ENCODE results near the gene TPRX1. TPM values are rescaled to one million over a fixed set of nuclear protein-coding genes. Genes with fewer than 3 reads are reported as not detected.
A peak's percentile ranks its signal among the peaks of the same experiment; 100 is the strongest.

The TPRX1 gene
- total RNA-seq, 2 donors from 2014 or later, result not detected

DNA sequence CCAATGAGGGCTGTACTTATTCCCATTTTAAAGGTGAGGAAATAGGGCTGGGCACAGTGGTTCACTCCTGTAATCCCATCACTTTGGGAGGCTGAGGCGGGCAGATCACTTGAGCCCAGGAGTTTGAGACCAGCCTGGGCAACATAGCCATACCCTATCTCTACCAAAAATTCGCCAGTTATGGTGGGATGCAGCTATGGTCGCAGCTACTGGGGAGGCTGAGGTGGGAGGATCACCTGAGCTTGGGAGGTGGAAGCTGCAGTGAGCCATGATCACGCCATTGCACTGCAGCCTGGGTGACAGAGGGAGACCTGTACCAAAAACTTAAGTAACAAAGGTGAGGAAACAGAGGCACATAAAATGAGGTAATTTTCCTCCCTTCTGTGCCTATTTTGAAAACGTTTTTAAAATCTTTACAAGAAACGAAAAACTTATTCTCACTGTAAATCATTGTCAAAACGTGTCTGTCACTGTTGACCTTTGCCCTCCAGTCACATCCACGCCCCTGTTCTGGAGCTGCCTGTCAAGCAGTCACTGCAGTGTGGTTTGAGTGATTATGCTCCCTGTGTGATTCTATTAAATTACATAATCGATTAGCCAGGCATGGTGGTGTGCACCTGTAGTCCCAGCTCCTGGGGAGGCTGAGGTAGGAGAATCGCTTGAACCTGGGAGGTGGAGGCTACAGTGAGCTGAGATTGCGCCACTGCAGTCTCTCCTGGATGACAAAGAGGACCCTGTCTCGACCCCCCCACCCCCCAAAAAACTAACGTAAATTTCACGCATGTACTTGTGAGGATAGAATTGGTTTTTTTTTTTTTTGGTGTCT lies 46.5 kb downstream of the TPRX1 start:
- no peak for ATAC-seq
- Mint-ChIP-seq H3K4me3 (peak overlapping the region; percentile 10), H3K27me3 (no peaks in the 10 kb centered on the region), H3K27ac (peak overlapping the region; percentile 80), H3K4me1 (peaks cover 7% of the 10 kb centered on the region), H3K36me3 (ENCODE audit: low read depth) (peaks cover 11% of the 10 kb centered on the region)
- no peak for DNase-seq
- no peaks in the 10 kb centered on the region for H3K9me3 ChIP-seq (ENCODE audit: control insufficient read depth, low read length, poor library complexity, severe bottlenecking)

DNA sequence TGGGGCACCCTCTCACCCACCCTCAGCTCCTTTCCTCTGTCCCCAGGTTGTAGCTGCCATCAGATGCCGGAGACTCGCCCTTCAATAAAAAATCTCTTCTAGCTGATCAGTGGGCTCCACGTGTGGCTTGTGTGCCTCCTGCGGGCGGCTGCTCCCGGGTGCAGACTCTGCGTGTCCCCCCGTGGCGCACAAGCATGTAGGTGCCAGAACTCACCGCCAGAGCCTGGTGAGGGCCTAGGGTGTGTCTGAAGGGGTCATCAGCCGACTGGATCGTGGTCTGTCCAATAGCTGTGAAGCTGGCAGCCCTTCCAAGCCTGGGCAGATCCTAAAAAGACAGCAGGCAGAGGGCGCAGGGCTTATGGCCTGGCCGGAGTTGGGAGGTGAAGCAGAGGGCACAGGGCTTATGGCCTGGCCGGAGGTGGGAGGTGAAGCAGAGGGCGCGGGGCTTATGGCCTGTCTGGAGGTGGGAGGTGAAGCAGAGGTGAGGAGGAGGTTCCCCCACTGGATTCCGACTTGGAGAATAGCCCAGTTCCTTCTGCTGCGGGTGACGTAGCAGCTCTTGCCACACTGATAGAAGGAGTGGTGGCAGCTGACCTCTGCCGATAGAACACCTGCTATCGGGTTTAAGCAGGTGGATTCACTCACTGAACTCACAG lies 47.3 kb downstream of the TPRX1 start:
- H3K4me1 Mint-ChIP-seq, result peaks cover 7% of the 10 kb centered on the region
- H3K27me3 Mint-ChIP-seq, result no peaks in the 10 kb centered on the region
- ATAC-seq (no peak), DNase-seq (no peak)
- peak overlapping the region; percentile 31 for H3K4me3 Mint-ChIP-seq
- H3K36me3 Mint-ChIP-seq (ENCODE audit: low read depth), result peaks cover 11% of the 10 kb centered on the region
- H3K27ac Mint-ChIP-seq, result peak overlapping the region; percentile 80
- no peaks in the 10 kb centered on the region for H3K9me3 ChIP-seq (ENCODE audit: control insufficient read depth, low read length, poor library complexity, severe bottlenecking)

DNA sequence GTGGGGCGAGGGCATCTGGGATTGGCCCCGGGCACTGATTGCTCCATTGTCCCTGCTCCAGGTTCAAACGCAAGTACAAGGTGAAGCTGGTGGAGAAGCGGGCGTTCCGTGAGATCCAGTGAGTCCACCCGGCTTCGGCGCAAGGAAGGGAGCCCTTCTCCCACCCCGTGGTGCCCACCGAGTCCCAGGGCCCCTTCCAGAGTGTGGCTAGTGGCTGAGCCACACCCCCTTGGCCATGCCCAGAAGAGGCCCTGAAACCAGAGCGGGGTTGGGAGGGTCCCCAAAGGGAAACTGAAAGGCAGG lies 47.8 kb downstream of the TPRX1 start:
- Mint-ChIP-seq H3K36me3 (ENCODE audit: low read depth) (peaks cover 11% of the 10 kb centered on the region), H3K27ac (peak overlapping the region; percentile 80), H3K4me3 (no peak overlapping the region), H3K4me1 (peaks cover 7% of the 10 kb centered on the region), H3K27me3 (no peaks in the 10 kb centered on the region)
- DNase-seq (no peak), ATAC-seq (no peak)
- no peaks in the 10 kb centered on the region for H3K9me3 ChIP-seq (ENCODE audit: control insufficient read depth, low read length, poor library complexity, severe bottlenecking)

DNA sequence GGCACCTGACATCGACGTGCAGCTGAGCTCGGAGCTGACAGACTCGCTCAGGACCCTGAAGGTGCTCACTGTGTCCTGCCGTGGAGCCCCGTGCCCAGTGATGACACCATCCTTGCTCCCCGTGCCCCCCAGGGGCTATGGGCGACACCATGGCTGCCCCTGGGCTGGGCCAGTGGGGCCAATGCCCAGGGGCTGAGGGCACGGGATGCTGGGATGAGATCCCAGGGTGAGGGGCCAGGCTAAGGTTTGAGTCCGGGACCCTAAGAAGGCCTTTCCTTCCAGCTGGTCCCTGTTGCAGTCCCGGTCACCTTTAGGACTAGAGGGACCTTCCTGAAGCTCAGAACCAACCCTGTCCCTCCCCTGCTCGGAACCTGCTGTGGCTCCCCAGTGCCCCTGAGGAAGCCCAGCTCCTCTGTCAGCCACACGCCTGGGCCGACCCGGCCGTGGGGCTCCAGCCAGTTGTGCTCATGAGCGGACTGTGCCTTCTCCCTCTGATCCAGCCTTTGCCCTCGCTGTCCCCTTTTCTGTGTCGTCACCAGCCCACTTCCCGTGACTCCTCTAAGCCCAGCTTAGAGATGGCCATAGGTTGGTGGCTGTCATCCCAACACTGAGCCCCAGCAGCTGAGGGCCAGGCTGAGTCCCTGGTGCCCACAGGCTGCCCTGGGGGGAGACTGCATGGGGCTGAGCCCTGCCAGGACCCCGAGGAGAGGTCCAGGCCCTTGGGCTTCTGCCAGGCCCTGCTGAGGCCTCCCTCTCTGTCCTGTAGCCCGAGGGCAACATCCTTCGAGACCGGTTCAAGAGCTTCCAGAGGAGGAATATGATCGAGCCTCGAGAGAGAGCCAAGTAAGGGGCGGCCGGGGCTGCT lies 48.4 kb downstream of the TPRX1 start:
- peak overlapping the region; percentile 80 for H3K27ac Mint-ChIP-seq
- H3K4me3 Mint-ChIP-seq, result no peak overlapping the region
- H3K27me3 Mint-ChIP-seq, result no peaks in the 10 kb centered on the region
- peaks cover 11% of the 10 kb centered on the region for H3K36me3 Mint-ChIP-seq (ENCODE audit: low read depth)
- no peak for ATAC-seq
- H3K9me3 ChIP-seq (ENCODE audit: control insufficient read depth, low read length, poor library complexity, severe bottlenecking), result no peaks in the 10 kb centered on the region
- no peak for DNase-seq
- peaks cover 7% of the 10 kb centered on the region for H3K4me1 Mint-ChIP-seq

DNA sequence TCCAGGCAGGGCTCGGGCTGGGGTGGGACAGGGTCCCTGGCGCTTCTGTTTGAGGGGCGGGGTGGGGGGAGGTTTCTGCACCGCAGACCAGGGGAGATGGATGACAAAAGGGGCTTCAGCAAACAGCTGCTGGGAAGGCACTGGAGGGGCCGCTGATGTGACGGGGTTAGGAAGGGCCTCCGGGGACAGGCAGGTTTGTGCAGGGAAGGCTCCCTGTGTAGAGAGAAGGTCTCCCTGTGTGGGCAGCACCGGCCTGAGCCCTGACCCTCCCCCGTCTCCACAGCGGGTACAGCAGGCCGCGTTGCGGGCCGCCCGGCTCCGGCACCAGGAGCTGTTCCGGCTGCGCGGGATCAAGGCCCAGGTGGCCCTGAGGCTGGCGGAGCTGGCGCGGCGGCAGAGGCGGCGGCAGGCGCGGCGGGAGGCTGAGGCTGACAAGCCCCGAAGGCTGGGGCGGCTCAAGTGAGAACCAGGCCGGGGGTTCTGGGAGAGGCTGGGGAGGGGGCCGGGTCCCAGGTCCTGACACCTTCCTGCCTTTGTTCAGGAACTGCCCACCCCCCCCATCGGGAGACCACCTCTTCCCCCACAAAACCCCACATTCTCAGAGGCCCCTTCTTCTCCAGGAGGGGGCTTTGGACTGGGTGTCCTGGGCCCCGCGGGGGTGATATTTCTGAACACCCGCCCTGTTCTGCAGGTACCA lies 49.1 kb downstream of the TPRX1 start:
- H3K27me3 Mint-ChIP-seq, result no peaks in the 10 kb centered on the region
- peaks cover 11% of the 10 kb centered on the region for H3K36me3 Mint-ChIP-seq (ENCODE audit: low read depth)
- no peak overlapping the region for H3K4me3 Mint-ChIP-seq
- ATAC-seq (no peak), DNase-seq (no peak)
- H3K4me1 Mint-ChIP-seq, result peaks cover 10% of the 10 kb centered on the region
- no peaks in the 10 kb centered on the region for H3K9me3 ChIP-seq (ENCODE audit: control insufficient read depth, low read length, poor library complexity, severe bottlenecking)
- no peak overlapping the region for H3K27ac Mint-ChIP-seq

DNA sequence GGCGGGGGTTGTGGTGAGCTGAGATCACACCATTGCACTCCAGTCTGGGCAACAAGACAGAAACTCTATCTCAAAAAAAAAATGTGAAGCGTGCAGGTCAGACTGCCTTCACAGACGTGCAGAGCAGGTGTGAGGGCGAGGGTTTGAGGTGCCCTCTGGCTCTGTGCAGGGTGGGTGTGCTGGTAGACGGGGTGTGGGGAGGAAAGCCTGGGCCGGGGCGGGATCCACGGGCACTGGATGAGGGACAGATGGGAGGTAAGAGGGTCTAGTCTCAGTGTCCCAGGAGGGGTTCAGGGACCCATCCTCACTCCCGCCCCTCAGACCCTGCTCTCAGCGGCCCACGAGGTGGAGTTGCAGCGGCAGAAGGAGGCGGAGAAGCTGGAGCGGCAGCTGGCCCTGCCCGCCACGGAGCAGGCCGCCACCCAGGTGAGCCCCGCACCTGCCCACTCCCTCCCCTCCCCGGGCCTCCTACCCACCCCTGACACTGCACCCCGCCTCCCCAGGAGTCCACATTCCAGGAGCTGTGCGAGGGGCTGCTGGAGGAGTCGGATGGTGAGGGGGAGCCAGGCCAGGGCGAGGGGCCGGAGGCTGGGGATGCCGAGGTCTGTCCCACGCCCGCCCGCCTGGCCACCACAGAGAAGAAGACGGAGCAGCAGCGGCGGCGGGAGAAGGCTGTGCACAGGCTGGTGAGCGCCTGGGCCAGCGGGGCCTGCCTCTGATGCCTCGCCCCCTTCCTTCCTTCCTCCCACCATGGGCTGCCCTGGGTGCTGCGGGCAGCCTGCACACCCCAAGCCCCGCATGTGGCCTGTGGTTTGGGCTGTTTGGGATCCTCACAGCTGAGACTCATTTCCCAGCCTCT lies 49.9 kb downstream of the TPRX1 start:
- peaks cover 10% of the 10 kb centered on the region for H3K4me1 Mint-ChIP-seq
- no peaks in the 10 kb centered on the region for H3K9me3 ChIP-seq (ENCODE audit: control insufficient read depth, low read length, poor library complexity, severe bottlenecking)
- H3K36me3 Mint-ChIP-seq (ENCODE audit: low read depth), result peaks cover 11% of the 10 kb centered on the region
- no peak overlapping the region for H3K4me3 Mint-ChIP-seq
- peak overlapping the region; percentile 89 for H3K27ac Mint-ChIP-seq
- DNase-seq, result no peak
- no peaks in the 10 kb centered on the region for H3K27me3 Mint-ChIP-seq
- peak; percentile 12 for ATAC-seq

DNA sequence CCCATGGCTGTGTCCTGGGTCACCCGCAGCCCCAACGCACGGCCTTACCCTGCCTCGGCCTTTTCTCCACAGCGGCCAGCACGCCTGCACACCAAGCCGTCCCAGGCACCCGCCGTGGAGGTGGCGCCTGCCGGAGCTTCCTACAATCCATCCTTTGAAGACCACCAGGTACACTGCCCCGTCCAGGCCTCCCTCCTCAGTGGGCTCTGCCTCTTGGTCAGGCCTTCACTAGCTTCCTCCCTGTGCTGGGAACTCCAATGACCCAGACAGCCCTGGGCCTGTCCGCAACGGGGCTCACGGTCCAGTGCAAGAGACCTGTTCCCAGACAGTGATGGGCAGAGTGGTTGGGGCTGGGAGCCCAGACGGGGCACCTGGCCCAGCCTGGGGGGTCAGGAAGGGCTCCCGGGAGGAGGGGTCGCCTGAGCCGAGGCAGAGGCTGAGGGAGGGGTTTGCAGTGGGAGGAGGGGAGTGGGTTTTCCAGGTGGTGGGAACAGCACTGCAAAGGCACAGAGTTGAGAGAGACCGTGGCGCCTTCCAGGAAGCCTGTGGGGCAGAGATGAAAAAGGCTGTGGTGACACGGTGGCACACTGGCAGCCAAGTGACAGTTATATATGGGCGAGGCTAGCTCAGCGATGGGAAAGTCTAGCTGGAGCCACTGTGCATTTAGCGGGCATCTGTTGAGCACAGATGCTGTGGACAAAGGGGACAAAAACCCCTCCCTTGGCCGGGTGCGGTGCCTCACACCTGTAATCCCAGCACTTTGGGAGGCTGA lies 51.7 kb downstream of the TPRX1 start:
- peaks cover 9% of the 10 kb centered on the region for H3K36me3 Mint-ChIP-seq (ENCODE audit: low read depth)
- peak overlapping the region; percentile 89 for H3K27ac Mint-ChIP-seq
- H3K9me3 ChIP-seq (ENCODE audit: control insufficient read depth, low read length, poor library complexity, severe bottlenecking), result no peaks in the 10 kb centered on the region
- H3K4me1 Mint-ChIP-seq, result peaks cover 19% of the 10 kb centered on the region
- H3K27me3 Mint-ChIP-seq, result no peaks in the 10 kb centered on the region
- no peak for DNase-seq
- H3K4me3 Mint-ChIP-seq, result no peak overlapping the region
- no peak for ATAC-seq

Other genes with a start within 250 kb of the TPRX1 start
- gene ZNF541, start 231.4 kb downstream of the TPRX1 start, total RNA-seq, result under 1 TPM; 0.65 to 0.99 TPM
- gene BICRA, start 195.4 kb downstream of the TPRX1 start, total RNA-seq, result 10 to 100 TPM; 32.1 to 34.8 TPM
- gene EHD2, start 91.1 kb downstream of the TPRX1 start, total RNA-seq, result under 1 TPM in 1 of 2 donors, not detected in 1; 0.70 TPM
- gene NOP53, start 59.0 kb downstream of the TPRX1 start, total RNA-seq, result 100 to 1,000 TPM; 742 to 873 TPM
- gene SELENOW, start 25.8 kb downstream of the TPRX1 start, total RNA-seq, result 100 to 1,000 TPM in 1 of 2 donors, 10 to 100 TPM in 1; 89.5 to 101 TPM
- not detected for gene CRX, start 17.4 kb upstream of the TPRX1 start, total RNA-seq
- gene TPRX2, start 54.7 kb upstream of the TPRX1 start, total RNA-seq, result not detected
- not detected for gene SULT2A1, start 81.8 kb upstream of the TPRX1 start, total RNA-seq
- not detected for gene BSPH1, start 187.6 kb upstream of the TPRX1 start, total RNA-seq
- not detected for gene ELSPBP1, start 190.1 kb upstream of the TPRX1 start, total RNA-seq
- 1 to 10 TPM in 1 of 2 donors, not detected in 1; 9.2 TPM for gene CABP5, start 239.5 kb upstream of the TPRX1 start, total RNA-seq

Measured in T-helper 17 cell (primary cell).